Suprapubic skin (tissue), 4 donors: ENCODE results near the gene XBP1. TPM values are rescaled to one million over a fixed set of nuclear protein-coding genes. Genes with fewer than 3 reads are reported as not detected.

Source experiments
- DNase-seq, 2 donors: peaks; one replicate each; pipeline ENCODE4 v3.0.0-alpha.2; 2019; ENCODE audit warnings: low spot score in 2 of 2
- H3K27ac ChIP-seq: fragments of 200-600 bp; sonication (generic); one replicate; pipeline ENCODE4 v1.5.1; 2019
- H3K27me3 ChIP-seq: fragments of 200-600 bp; sonication (generic); one replicate; pipeline ENCODE4 v1.5.1; 2019
- H3K36me3 ChIP-seq: fragments of 200-600 bp; sonication (generic); one replicate; pipeline ENCODE4 v1.5.1; 2019
- H3K4me1 ChIP-seq: fragments of 200-600 bp; sonication (generic); one replicate; pipeline ENCODE4 v1.5.1; 2019
- H3K4me3 ChIP-seq: fragments of 200-600 bp; sonication (generic); one replicate; pipeline ENCODE4 v1.5.1; 2019; ENCODE audit warnings: mild to moderate bottlenecking
- H3K9me3 ChIP-seq: fragments of 200-600 bp; sonication (generic); one replicate; pipeline ENCODE4 v1.5.1; 2019
- CTCF ChIP-seq, 2 donors: fragments of 200-600 bp in 1 of 2; fragments of 450-650 bp in 1 of 2; sonication (generic) in 1 of 2; IDR thresholded peaks; one replicate each; pipeline ENCODE4 v1.5.1; 2016 to 2019; ENCODE audit warnings: antibody characterized with exemption in 2 of 2, mild to moderate bottlenecking in 1 of 2, moderate library complexity in 1 of 2
- EP300 ChIP-seq: sonication (generic); formaldehyde crosslinking; IDR thresholded peaks from one replicate; pipeline ENCODE4 v1.6.1; 2017; ENCODE audit warnings: antibody characterized with exemption
- POLR2A ChIP-seq, 2 donors: fragments of 450-650 bp; IDR thresholded peaks; one replicate each; pipeline ENCODE4 v1.6.1; 2017; ENCODE audit warnings: antibody characterized with exemption in 2 of 2, mild to moderate bottlenecking in 2 of 2, moderate library complexity in 2 of 2
- POLR2AphosphoS5 ChIP-seq, 3 donors: sonication (generic); formaldehyde crosslinking; IDR thresholded peaks; one replicate each; pipeline ENCODE4 v1.6.1; 2017; ENCODE audit warnings: antibody characterized with exemption in 3 of 3
- WGBS: methylation state at CpG from one replicate; pipeline ENCODE4 v1.1.5; 2018; 5-methylcytosine and 5-hydroxymethylcytosine counted together
- total RNA-seq, 4 donors: library from RNA; depleted of rRNA; stranded (reverse); fragments of >200 nt; gene quantifications; one replicate each; pipeline ENCODE4 v1.1.0, GENCODE V29; 2016

The XBP1 gene
- total RNA-seq, 4 donors from 2014 or later, result 220 to 305 (median 237) TPM

GRCh38 chr22:28780296-28780695 is 20.1 kb downstream of the XBP1 start:
- Histone ChIP-seq H3K9me3 (no peaks in the 10 kb centered on the region), H3K4me1 (peaks cover 4% of the 10 kb centered on the region), H3K27ac (no peak overlapping the region), H3K4me3 (no peak overlapping the region), H3K27me3 (no peaks in the 10 kb centered on the region), H3K36me3 (peaks cover 59% of the 10 kb centered on the region)
- DNase-seq, result no peak
- TF ChIP-seq CTCF (IDR thresholded peaks at IDR 0.05) (no peak), POLR2AphosphoS5 (IDR thresholded peaks at IDR 0.05) (no peak), POLR2A (IDR thresholded peaks at IDR 0.05) (no peak), EP300 (no peak)
- 96% methylated on average over 1 of the region's 1 CpG for WGBS

GRCh38 chr22:28779833-28780232 is 20.5 kb downstream of the XBP1 start:
- Histone ChIP-seq H3K4me1 (peaks cover 7% of the 10 kb centered on the region), H3K9me3 (no peaks in the 10 kb centered on the region), H3K4me3 (no peak overlapping the region), H3K27me3 (no peaks in the 10 kb centered on the region), H3K36me3 (peaks cover 55% of the 10 kb centered on the region), H3K27ac (no peak overlapping the region)
- 88% methylated on average over 5 of the region's 5 CpGs for WGBS
- DNase-seq, result no peak
- TF ChIP-seq CTCF (IDR thresholded peaks at IDR 0.05) (no peak), EP300 (no peak), POLR2AphosphoS5 (IDR thresholded peaks at IDR 0.05) (no peak), POLR2A (IDR thresholded peaks at IDR 0.05) (no peak)

- TF ChIP-seq POLR2AphosphoS5 (IDR thresholded peaks at IDR 0.05) (no peak), CTCF (IDR thresholded peaks at IDR 0.05) (no peak), EP300 (no peak), POLR2A (IDR thresholded peaks at IDR 0.05) (no peak)
- Histone ChIP-seq H3K4me1 (peaks cover 21% of the 10 kb centered on the region), H3K36me3 (peaks cover 18% of the 10 kb centered on the region), H3K4me3 (no peak overlapping the region), H3K27ac (no peak overlapping the region), H3K27me3 (no peaks in the 10 kb centered on the region), H3K9me3 (no peaks in the 10 kb centered on the region)
- DNase-seq, result no peak
- 95% methylated on average over 1 of the region's 1 CpG for WGBS
Measured at GRCh38 chr22:28774378-28774777, 26.0 kb downstream of the XBP1 start.

GRCh38 chr22:28773461-28773867 is 26.9 kb downstream of the XBP1 start:
- no peaks in the 10 kb centered on the region for H3K9me3 ChIP-seq
- peak overlapping the region; percentile 95 for H3K4me3 ChIP-seq
- 2% methylated on average over 10 of the region's 10 CpGs for WGBS
- peaks cover 17% of the 10 kb centered on the region for H3K4me1 ChIP-seq
- H3K36me3 ChIP-seq, result peaks cover 18% of the 10 kb centered on the region
- H3K27ac ChIP-seq, result peak overlapping the region; percentile 99
- H3K27me3 ChIP-seq, result no peaks in the 10 kb centered on the region
- no peak for DNase-seq
- TF ChIP-seq POLR2A (IDR thresholded peaks at IDR 0.05) (no peak), POLR2AphosphoS5 (IDR thresholded peaks at IDR 0.05) (no peak), EP300 (no peak), CTCF (IDR thresholded peaks at IDR 0.05) (no peak)

GRCh38 chr22:28772633-28773460 is 27.5 kb downstream of the XBP1 start, which contains the start of gene CCDC117:
Gene CCDC117 (plus strand): TSS chr22:28772695. CDS start chr22:28772850, 155 bp downstream.
- peak; percentile 97 to 98 for DNase-seq
- Histone ChIP-seq H3K27me3 (no peaks in the 10 kb centered on the region), H3K27ac (peak within 1 kb of the TSS; percentile 99), H3K36me3 (peaks cover 14% of the 10 kb centered on the region), H3K4me1 (peaks cover 17% of the 10 kb centered on the region), H3K9me3 (no peaks in the 10 kb centered on the region), H3K4me3 (peak within 1 kb of the TSS; percentile 95)
- WGBS, result under 1% methylated on average over 20 of the region's 92 CpGs
- TF ChIP-seq EP300, result no peak
- peak; percentile 22 to 28 for TF ChIP-seq CTCF (IDR thresholded peaks at IDR 0.05)
- TF ChIP-seq POLR2A (IDR thresholded peaks at IDR 0.05), result peak in 1 of 2 donors; percentile 56
- peak in 1 of 3 donors; percentile 41 for TF ChIP-seq POLR2AphosphoS5 (IDR thresholded peaks at IDR 0.05)
